Measurements from ENCODE around the gene DPPA3. TPM values are rescaled to one million over a fixed set of nuclear protein-coding genes. Genes with fewer than 3 reads are reported as not detected.
"Not testable (repeated sequence)": the region's sequence is repeated elsewhere in the genome, so short reads cannot be mapped to it uniquely, and the experiment has no call there.

Gene DPPA3
- total and polyA plus RNA-seq, 4 donors, result not detected

DNA sequence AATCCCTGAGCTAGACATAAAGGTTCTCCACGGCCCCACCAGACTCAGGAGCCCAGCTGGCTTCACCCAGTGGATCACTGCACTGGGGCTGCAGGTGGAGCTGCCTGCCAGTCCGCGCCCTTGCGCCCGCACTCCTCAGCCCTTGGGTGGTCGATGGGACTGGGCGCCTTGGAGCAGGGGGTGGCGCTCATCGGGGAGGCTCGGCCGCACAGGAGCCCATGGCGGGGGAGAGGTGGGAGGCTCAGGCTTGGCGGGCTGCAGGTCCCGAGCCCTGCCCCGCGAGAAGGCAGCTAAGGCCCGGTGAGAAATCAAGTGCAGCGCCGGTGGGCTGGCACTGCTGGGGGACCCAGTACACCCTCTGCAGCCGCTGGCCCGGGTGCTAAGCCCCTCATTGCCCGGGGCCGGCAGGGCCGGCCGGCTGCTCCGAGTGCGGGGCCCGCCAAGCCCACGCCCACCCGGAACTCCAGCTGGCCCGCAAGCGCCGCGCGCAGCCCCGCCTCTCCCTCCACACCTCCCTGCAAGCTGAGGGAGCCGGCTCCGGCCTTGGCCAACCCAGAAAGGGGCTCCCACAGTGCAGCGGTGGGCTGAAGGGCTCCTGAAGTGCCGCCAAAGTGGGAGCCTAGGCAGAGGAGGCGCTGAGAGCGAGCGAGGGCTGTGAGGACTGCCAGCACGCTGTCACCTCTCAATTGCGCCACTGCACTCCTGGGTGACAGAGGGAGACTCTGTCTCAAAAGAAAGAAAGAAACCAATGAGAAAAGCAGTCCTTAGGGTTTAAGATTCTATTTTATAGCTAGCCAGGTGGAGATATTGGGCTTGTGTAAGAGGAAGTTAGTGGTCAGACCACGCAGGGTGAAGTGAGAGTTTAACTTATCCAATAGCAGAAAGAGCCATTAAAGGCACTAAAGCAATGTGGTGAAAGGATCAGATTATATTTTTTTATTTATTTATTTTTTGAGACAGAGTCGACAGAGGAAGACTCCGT, 41.0 kb downstream of the DPPA3 start:
- not testable (repeated sequence) for H3K4me3 ChIP-seq (ENCODE audit: low read depth, low read length); H3K9me3 ChIP-seq (ENCODE audit: control insufficient read depth, insufficient read depth, low read length); H3K4me1 ChIP-seq (ENCODE audit: control insufficient read depth, insufficient read depth, low read length); H3K36me3 ChIP-seq (ENCODE audit: control insufficient read depth, insufficient read depth, low read length); H3K27ac ChIP-seq (ENCODE audit: low read depth, low read length); DNase-seq (ENCODE audit: low read depth in 4 of 6, low spot score in 6 of 6); H3K27me3 ChIP-seq (ENCODE audit: control insufficient read depth, insufficient read depth, low read length)
- 97% methylated on average over 29 of the region's 48 CpGs for WGBS (ENCODE audit: insufficient coverage)

DNA sequence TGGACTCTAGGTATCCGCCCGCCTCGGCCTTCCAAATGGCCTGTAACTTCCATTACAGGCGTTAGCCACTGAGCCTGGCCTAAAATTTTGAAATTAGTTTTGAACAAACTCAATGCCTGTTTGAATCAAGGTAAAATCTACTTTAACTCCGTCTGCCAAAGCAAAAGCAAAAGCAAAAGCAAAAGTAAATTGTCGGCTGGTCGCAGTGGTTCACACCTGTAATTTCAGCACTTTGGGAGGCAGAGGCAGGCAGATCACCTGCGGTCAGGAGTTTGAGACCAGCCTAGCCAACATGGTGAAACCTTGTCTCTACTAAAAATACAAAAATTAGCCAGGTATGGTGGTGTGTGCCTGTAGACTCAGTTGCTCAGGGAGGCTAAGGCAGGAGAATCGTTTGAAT, 44.4 kb downstream of the DPPA3 start:
- H3K27ac ChIP-seq (ENCODE audit: low read depth, low read length); DNase-seq (ENCODE audit: low read depth in 4 of 6, low spot score in 6 of 6): not testable (repeated sequence)

DNA sequence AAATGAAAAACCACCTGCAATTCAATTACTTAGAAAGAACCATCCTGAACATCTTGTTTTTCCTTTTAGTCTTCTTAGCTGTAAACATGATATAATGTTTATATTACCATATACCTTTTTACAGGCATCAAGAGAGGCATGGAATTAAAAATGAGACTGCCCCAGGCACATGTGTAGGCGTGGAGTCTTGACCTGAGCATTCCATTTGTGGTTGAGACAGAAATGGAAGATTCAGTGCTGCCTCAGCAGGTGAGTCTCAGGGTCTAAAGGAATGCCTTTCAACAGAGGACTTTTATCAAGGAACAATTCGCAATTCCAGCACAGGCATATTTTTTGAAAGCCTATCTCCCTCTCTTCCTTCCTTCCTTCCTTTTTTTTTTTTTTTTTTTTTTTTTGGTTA, 45.8 kb downstream of the DPPA3 start:
- no CpG with 5 or more reads among the region's 2 CpGs for WGBS (ENCODE audit: insufficient coverage)
- no peaks in the 10 kb centered on the region for H3K4me1 ChIP-seq (ENCODE audit: control insufficient read depth, insufficient read depth, low read length)
- H3K27me3 ChIP-seq (ENCODE audit: control insufficient read depth, insufficient read depth, low read length), result no peaks in the 10 kb centered on the region
- H3K36me3 ChIP-seq (ENCODE audit: control insufficient read depth, insufficient read depth, low read length), result no peaks in the 10 kb centered on the region
- H3K9me3 ChIP-seq (ENCODE audit: control insufficient read depth, insufficient read depth, low read length), result no peaks in the 10 kb centered on the region
- no peak for DNase-seq (ENCODE audit: low read depth in 4 of 6, low spot score in 6 of 6)
- H3K27ac ChIP-seq (ENCODE audit: low read depth, low read length), result no peak overlapping the region
- no peak overlapping the region for H3K4me3 ChIP-seq (ENCODE audit: low read depth, low read length)

More for the DNA sequence above, 44.4 kb downstream of the DPPA3 start:
- not testable (repeated sequence) for H3K4me1 ChIP-seq (ENCODE audit: control insufficient read depth, insufficient read depth, low read length); H3K9me3 ChIP-seq (ENCODE audit: control insufficient read depth, insufficient read depth, low read length); H3K4me3 ChIP-seq (ENCODE audit: low read depth, low read length); H3K27me3 ChIP-seq (ENCODE audit: control insufficient read depth, insufficient read depth, low read length); H3K36me3 ChIP-seq (ENCODE audit: control insufficient read depth, insufficient read depth, low read length)
- 98% methylated on average over 6 of the region's 9 CpGs for WGBS (ENCODE audit: insufficient coverage)

DNA sequence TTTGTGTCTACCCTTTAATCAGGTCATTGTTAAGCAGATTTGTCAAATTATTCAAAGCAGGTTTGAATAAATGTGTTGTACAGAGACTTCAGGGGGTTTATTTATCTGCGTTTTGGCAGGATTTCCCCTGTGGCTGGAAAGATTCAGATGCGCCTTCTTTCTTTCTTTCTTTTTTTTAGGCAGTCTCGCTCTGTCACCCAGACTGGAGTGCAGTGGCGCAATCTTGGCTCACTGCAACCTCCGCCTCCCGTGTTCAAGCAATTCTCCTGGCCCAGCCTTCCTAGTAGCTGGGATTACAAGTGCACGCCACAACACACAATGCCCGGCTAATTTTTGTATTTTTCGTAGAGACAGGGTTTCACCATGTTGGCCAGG, 47.5 kb downstream of the DPPA3 start:
- Histone ChIP-seq H3K27ac (ENCODE audit: low read depth, low read length) (no peak overlapping the region), H3K36me3 (ENCODE audit: control insufficient read depth, insufficient read depth, low read length) (no peaks in the 10 kb centered on the region), H3K9me3 (ENCODE audit: control insufficient read depth, insufficient read depth, low read length) (no peaks in the 10 kb centered on the region), H3K27me3 (ENCODE audit: control insufficient read depth, insufficient read depth, low read length) (no peaks in the 10 kb centered on the region), H3K4me3 (ENCODE audit: low read depth, low read length) (no peak overlapping the region), H3K4me1 (ENCODE audit: control insufficient read depth, insufficient read depth, low read length) (no peaks in the 10 kb centered on the region)
- 26% methylated on average over 9 of the region's 9 CpGs for WGBS (ENCODE audit: insufficient coverage)
- DNase-seq (ENCODE audit: low read depth in 4 of 6, low spot score in 6 of 6), result peak in 4 of 6 donors; percentile 10 to 79 (median 42)

Other genes starting within 250 kb of the DPPA3 start
- 10 to 100 TPM in 1 of 2 donors, 1 to 10 TPM in 1; 7.7 to 10.2 TPM for gene CD163, start 207.7 kb upstream of the DPPA3 start, total RNA-seq
- 1 to 10 TPM; 2.4 to 4.0 TPM for gene CD163, start 207.7 kb upstream of the DPPA3 start, polyA plus RNA-seq (ENCODE audit: insufficient read length in 2 of 2)
- gene APOBEC1, start 45.5 kb upstream of the DPPA3 start, total RNA-seq, result not detected
- gene APOBEC1, start 45.5 kb upstream of the DPPA3 start, polyA plus RNA-seq (ENCODE audit: insufficient read length in 2 of 2), result not detected
- gene GDF3, start 15.7 kb upstream of the DPPA3 start, total RNA-seq, result under 1 TPM in 1 of 2 donors, not detected in 1; 0.28 TPM
- gene GDF3, start 15.7 kb upstream of the DPPA3 start, polyA plus RNA-seq (ENCODE audit: insufficient read length in 2 of 2), result 1 to 10 TPM in 1 of 2 donors, under 1 TPM in 1; 0.12 to 1.1 TPM
- not detected for gene CLEC4C, start 35.9 kb downstream of the DPPA3 start, total RNA-seq
- under 1 TPM in 1 of 2 donors, not detected in 1; 0.12 TPM for gene CLEC4C, start 35.9 kb downstream of the DPPA3 start, polyA plus RNA-seq (ENCODE audit: insufficient read length in 2 of 2)
- not detected for gene NANOGNB, start 53.8 kb downstream of the DPPA3 start, total RNA-seq
- gene NANOGNB, start 53.8 kb downstream of the DPPA3 start, polyA plus RNA-seq (ENCODE audit: insufficient read length in 2 of 2), result not detected
- gene NANOG, start 78.0 kb downstream of the DPPA3 start, total RNA-seq, result under 1 TPM; 0.17 to 0.20 TPM
- gene NANOG, start 78.0 kb downstream of the DPPA3 start, polyA plus RNA-seq (ENCODE audit: insufficient read length in 2 of 2), result under 1 TPM; 0.15 to 0.19 TPM
- gene SLC2A14, start 161.5 kb downstream of the DPPA3 start, total RNA-seq, result under 1 TPM; 0.22 to 0.30 TPM
- gene SLC2A14, start 161.5 kb downstream of the DPPA3 start, polyA plus RNA-seq (ENCODE audit: insufficient read length in 2 of 2), result under 1 TPM; 0.38 to 0.96 TPM
- 100 to 1,000 TPM; 132 to 210 TPM for gene SLC2A3, start 224.8 kb downstream of the DPPA3 start, total RNA-seq
- gene SLC2A3, start 224.8 kb downstream of the DPPA3 start, polyA plus RNA-seq (ENCODE audit: insufficient read length in 2 of 2), result 10 to 100 TPM; 28.5 to 63.6 TPM